Kasumi-1 (cell line): ENCODE measurements around the gene KIF5A.
"Not testable (repeated sequence)": the region's sequence is repeated elsewhere in the genome, so short reads cannot be mapped to it uniquely, and the experiment has no call there.

Experiments
- DNase-seq, 2 experiments: peaks; one replicate each; lab custom pipeline; 2025; lab: John Stamatoyannopoulos, UW

KIF5A gene

DNA sequence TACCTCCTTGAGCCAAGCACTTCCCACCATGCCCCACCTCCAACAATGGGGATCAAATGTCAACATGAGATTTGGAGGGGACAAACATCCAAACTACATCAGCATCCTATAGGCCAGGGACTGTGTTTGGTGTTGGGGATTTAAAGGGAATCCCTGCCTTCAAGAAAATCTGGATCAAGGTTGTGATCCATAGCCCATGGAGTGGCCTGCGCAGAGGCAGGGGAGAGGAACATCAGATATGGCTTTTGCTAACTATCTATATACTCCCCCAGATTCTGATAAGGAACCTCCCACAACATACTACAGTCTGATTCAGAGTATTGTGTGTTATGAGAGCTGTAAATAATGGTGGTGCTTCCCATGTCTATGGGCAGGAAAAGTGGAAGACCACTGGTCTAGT is 5.1 kb downstream of the KIF5A start:
- no peak for DNase-seq

DNA sequence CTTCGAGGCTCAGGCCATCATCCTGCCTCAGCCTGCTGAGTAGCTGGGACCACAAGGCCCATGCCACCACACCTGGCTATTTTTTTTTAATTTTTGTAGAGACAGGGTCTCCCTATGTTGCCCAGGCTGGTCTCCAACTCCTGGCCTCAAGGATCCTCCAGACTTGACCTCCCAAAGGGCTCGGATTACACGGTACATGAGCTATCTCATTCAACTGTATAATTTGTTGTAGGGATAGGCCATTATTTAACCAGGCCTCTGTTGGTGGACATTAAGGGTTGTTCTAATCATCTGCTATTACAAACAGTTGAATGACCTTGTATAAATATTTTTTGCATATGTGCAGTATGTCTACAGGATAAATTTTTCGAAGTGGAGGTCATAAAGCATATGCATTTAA is 9.0 kb downstream of the KIF5A start:
- no peak for DNase-seq

GRCh38 chr12:57560516-57560915 is 10.7 kb downstream of the KIF5A start:
- no peak for DNase-seq

GRCh38 chr12:57561117-57561516 is 11.3 kb downstream of the KIF5A start:
- not testable (repeated sequence) for DNase-seq

- no peak for DNase-seq
These were observed 13.5 kb downstream of the KIF5A start for GRCh38 chr12:57563358-57563757.

DNA sequence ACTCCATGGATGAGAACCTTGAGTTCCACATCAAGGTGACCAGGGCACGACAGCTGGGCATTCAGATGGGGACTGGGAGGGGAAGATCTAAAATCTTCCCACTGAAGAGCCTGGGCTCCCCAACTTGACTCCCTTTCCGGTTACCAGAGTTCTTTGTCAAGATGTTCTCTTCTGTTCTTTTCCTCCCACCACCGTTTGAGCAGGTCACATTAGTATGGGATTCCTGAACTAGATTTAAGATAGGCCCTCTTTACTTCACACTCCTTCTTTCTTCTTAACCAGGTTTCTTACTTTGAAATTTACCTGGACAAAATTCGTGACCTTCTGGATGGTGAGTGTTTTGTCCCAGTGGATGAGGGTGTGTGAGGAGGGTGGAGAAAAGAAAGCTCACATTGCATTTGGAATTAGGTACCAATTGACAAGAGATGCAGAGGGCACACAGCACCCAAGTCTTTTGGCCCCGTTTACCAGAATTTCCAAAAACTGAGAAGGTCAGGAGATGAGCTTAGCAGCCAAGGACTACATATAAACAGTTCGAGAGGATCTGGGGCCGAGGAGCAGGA is 14.4 kb downstream of the KIF5A start:
- no peak for DNase-seq

DNA sequence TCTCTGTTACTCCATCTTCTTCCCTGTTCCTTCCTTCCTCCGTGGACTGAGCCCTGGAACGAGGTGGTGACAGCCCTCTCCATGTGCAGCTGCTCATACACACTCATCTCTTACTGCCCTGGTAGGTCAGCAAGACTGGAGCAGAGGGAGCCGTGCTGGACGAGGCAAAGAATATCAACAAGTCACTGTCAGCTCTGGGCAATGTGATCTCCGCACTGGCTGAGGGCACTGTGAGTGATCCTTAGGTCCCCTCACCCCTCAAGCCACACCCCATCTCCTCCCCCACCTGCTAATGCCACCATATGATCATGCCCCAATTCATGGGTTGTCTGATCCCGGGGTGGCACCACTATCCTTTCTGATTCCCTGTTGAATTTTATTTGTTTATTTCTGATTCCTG is 19.0 kb downstream of the KIF5A start:
- DNase-seq, result no peak

DNA sequence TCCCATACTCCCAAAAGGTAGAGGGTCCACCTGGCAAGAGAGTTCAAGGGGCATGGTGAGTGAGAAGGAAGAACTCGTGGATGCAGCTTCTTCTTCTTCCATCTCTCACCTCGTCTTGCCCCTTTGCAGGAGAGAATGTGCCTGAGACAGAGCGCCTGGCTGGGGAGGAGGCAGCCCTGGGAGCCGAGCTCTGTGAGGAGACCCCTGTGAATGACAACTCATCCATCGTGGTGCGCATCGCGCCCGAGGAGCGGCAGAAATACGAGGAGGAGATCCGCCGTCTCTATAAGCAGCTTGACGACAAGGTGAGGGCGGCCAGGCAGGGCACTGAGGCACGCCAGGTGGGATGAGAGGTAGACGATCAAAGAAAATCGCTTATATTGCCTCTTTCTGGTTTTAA is 20.0 kb downstream of the KIF5A start:
- DNase-seq, result no peak

- not testable (repeated sequence) for DNase-seq
These were observed 20.6 kb downstream of the KIF5A start for GRCh38 chr12:57570438-57570837.

DNA sequence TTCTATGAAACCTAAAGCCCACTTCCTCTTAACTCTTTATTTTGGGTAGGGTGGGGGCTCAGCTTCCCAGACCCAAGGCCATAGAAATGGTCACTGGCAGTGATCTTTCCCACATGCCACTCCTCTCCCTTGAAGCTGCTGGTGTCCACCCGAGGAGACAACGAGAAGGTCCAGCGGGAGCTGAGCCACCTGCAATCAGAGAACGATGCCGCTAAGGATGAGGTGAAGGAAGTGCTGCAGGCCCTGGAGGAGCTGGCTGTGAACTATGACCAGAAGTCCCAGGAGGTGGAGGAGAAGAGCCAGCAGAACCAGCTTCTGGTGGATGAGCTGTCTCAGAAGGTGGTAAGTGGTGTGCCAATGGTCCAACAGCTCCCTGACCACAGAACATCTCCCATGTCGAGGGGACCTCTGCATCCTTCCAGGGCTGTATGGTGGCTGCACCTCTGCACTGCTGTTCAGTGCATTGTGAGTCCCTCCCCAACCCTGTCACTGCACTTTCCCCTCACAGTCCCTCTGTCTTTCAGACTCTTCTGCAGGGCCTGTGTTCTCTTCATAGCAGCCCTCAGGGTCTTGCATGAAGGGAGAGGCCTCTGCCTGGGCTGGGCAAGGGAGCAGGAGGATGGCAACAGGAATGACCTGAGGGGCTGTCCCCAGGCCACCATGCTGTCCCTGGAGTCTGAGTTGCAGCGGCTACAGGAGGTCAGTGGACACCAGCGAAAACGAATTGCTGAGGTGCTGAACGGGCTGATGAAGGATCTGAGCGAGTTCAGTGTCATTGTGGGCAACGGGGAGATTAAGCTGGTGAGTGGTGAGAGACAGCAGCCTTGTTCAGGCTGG is 22.3 kb downstream of the KIF5A start:
- no peak for DNase-seq

GRCh38 chr12:57574795-57575194 is 25.0 kb downstream of the KIF5A start:
- no peak for DNase-seq

DNA sequence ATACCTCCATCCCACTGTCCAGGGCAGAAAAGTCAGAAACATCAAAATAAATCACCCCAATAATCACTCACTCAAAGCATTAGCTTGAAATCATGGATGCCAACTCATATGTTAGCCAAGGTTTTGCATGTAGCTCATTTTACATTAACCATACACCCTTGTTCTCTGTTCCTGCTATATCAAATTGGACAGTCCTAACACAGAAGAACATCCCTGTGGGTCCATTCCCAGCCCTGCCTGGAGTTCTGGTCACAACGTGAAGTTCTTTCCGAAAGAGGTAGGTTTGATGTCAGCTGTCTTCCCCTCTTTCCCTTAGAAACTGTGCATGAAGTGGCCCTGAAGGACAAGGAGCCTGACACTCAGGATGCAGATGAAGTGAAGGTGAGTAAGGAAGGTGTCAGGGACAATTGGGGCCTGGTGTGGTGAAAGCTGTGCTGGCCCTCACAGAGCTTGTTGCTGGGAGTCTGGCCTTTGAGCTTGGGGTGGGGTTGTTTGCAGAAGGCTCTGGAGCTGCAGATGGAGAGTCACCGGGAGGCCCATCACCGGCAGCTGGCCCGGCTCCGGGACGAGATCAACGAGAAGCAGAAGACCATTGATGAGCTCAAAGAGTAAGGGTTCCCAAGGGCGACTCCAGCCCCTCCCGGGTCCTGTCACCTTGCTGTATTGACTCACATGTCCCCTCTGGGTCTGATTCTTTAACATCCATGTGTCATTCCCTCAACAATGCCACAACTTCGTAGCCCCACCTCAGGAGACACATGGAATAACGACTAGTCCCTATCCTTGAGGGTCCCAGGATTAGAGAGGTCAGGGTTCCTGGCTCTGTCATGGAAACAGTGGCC is 26.1 kb downstream of the KIF5A start:
- DNase-seq, result no peak

GRCh38 chr12:57576613-57577160 is 26.8 kb downstream of the KIF5A start:
- DNase-seq, result no peak

GRCh38 chr12:57577981-57578758 is 28.3 kb downstream of the KIF5A start:
- no peak for DNase-seq

DNA sequence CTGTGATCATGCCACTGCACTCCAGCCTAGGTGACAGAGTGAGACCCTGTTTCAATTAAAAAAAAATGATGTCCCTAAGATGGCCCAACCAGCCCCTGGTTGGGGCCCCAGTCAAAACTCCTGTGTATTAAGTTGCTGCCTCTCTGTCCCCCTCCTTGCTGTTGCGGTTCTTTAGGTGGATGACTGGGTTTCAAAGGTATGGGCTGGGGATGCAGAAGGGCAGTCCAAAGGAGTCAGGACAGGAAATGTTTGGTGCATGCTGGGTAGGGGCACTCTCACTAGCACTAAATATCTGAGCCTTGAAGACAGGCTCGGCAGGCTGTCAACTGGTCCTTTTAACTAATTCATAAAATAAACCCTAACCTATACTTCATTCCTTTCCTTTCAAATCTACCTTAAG is 29.2 kb downstream of the KIF5A start:
- DNase-seq, result no peak

DNA sequence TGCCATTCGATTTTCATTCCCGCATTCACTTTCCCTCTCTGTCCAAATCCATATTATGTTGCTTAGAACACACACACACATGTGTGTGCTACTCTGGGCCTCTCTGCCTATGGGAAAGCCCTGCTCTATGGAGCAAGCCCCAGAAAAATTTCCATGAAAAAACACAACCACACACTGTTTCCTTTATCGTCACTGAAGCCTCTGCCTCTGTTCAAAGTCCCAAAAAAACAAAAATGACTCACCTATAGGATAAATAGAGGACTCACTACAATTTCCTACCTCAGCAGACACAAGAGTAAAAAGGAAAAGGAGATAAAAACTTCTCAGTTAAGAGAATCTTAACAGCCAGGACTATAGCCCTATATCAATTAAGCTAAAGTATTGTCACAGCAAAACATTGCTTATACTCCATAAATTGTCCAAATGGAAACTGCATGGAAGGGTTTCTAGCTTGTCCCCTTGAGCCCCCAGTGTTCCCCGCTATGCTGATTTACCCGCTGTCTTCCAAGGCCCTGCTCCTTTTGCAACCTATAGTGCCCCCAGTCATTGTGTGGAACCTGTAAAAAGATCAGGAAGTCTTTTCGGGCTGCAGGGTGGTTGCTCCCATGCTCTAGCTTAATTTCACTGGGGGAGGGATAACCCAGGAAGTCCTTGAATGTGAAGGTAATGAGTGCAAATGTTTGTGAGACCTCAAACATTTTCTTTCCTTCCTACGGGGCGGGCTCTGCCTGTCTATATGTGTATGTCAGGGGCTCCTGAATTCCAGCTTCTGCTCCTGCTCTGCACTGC is 30.0 kb downstream of the KIF5A start:
- no peak for DNase-seq

- DNase-seq, result no peak
These were observed 30.6 kb downstream of the KIF5A start for GRCh38 chr12:57580466-57580795.

GRCh38 chr12:57581802-57582201 is 32.0 kb downstream of the KIF5A start:
- no peak for DNase-seq

GRCh38 chr12:57582440-57582839 is 32.6 kb downstream of the KIF5A start:
- no peak for DNase-seq

- peak; percentile 86 to 88 for DNase-seq
These were observed 33.4 kb downstream of the KIF5A start for GRCh38 chr12:57583008-57583831.
